ENCODE results near the gene RPLP1.
"Not testable (repeated sequence)": the region's sequence is repeated elsewhere in the genome, so short reads cannot be mapped to it uniquely, and the experiment has no call there.

RPLP1 gene

DNA sequence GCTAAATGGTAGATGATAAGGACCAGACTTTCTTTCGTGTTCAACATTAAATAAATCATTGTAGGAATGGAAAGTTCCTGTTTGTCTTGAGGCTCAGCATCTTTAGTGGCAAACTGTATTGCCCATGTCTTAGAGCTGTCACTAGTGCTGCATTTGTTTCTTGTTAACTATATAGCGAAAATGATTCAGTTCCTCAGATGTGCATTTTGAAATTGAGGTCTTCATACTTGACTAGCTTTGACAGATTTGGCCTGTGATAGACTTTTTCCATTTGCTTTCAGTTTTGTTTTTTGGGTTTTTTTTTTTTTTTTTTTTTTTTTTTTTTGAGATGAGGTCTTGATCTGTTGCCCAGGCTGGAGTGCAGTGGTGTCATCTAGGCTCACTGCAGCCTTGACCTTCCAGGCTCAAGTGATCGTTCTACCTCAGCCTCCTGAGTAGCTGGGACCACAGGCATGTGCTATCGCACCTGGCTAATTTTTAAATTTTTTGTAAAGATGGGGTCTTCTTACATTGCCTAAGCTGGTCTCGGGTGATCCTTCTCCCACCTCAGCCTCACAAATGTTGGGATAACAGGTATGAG is 9.5 kb upstream of the RPLP1 start:
- H3K4me1 ChIP-seq: no peaks in the 10 kb centered on the region
- no peaks in the 10 kb centered on the region for H3K9me3 ChIP-seq
- no peak for DNase-seq
- TF ChIP-seq, protein P1, sequence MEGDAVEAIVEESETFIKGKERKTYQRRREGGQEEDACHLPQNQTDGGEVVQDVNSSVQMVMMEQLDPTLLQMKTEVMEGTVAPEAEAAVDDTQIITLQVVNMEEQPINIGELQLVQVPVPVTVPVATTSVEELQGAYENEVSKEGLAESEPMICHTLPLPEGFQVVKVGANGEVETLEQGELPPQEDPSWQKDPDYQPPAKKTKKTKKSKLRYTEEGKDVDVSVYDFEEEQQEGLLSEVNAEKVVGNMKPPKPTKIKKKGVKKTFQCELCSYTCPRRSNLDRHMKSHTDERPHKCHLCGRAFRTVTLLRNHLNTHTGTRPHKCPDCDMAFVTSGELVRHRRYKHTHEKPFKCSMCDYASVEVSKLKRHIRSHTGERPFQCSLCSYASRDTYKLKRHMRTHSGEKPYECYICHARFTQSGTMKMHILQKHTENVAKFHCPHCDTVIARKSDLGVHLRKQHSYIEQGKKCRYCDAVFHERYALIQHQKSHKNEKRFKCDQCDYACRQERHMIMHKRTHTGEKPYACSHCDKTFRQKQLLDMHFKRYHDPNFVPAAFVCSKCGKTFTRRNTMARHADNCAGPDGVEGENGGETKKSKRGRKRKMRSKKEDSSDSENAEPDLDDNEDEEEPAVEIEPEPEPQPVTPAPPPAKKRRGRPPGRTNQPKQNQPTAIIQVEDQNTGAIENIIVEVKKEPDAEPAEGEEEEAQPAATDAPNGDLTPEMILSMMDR (IDR thresholded peaks at IDR 0.05; ENCODE audit: low read depth, low read length): no peak
- peaks cover 89% of the 10 kb centered on the region for H3K36me3 ChIP-seq
- H3K4me3 ChIP-seq (ENCODE audit: low read depth, low read length): no peak overlapping the region
- no peaks in the 10 kb centered on the region for H3K27me3 ChIP-seq

DNA sequence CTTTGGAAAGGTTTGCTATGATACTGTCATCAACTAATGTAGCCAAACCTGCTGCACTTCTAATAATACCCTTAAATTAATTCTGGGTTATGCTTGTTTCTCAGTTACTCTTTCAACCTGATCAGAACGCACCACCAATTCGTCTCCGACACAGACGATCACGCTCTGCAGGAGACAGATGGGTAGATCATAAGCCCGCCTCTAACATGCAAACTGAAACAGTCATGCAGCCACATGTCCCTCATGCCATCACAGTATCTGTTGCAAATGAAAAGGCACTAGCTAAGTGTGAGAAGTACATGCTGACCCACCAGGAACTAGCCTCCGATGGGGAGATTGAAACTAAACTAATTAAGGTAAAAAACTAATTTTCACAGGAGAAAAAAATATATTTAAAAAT is 7.9 kb upstream of the RPLP1 start:
- TF ChIP-seq, protein P1 (IDR thresholded peaks at IDR 0.05; ENCODE audit: low read depth, low read length): no peak
- H3K36me3 ChIP-seq: peaks cover 74% of the 10 kb centered on the region

DNA sequence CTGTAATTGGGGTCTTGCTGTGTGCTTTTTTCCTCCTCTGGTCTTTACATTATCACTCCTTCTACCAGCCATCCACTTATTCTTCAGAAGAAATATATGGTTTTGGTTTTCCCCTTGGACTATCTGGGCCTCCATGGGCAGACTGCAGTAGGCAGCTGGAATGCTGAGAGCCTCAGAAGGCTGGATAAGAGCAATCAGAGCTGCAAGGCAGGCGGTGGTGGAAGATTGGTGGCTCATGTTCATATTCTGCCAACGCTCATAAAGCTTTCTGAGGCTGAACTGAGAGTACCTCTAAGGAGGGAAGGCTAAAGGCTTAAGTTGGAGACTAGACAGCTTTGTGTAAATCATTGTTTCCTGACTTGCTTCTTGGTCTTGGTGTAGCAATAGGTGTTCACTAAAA is 5.7 kb upstream of the RPLP1 start:
- H3K9me3 ChIP-seq: no peaks in the 10 kb centered on the region
- H3K4me1 ChIP-seq: no peaks in the 10 kb centered on the region
- no peak for DNase-seq
- H3K27me3 ChIP-seq: no peaks in the 10 kb centered on the region
- no peak overlapping the region for H3K4me3 ChIP-seq (ENCODE audit: low read depth, low read length)
- H3K36me3 ChIP-seq: peaks cover 55% of the 10 kb centered on the region
- TF ChIP-seq, protein P1 (IDR thresholded peaks at IDR 0.05; ENCODE audit: low read depth, low read length): no peak

More for the DNA sequence above, 7.9 kb upstream of the RPLP1 start:
- Histone ChIP-seq H3K9me3 (no peaks in the 10 kb centered on the region), H3K27me3 (no peaks in the 10 kb centered on the region), H3K4me3 (ENCODE audit: low read depth, low read length) (no peak overlapping the region), H3K4me1 (no peaks in the 10 kb centered on the region)
- DNase-seq: no peak

DNA sequence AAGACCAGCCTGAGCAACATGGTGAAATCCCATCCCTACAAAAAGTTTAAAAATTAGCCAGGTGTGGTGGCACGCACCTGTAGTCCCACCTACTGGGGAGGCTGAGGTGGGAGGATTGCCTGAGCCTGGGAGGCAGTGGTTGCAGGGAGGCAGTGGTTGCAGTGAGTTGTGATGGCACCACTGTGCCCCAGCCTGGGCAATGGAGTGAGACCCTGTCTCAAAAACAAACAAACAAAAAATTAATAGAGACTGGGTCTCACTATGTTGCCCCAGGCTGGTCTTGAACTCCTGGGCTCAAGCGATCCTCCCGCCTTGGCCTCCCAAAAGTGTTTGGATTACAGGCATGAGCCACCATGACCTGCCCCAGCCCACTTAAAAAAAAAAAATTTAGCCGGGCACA is 2.4 kb upstream of the RPLP1 start:
- not testable (repeated sequence) for H3K27me3 ChIP-seq; DNase-seq; H3K4me3 ChIP-seq (ENCODE audit: low read depth, low read length); H3K9me3 ChIP-seq; H3K4me1 ChIP-seq
- peaks cover 54% of the 10 kb centered on the region for H3K36me3 ChIP-seq

DNA sequence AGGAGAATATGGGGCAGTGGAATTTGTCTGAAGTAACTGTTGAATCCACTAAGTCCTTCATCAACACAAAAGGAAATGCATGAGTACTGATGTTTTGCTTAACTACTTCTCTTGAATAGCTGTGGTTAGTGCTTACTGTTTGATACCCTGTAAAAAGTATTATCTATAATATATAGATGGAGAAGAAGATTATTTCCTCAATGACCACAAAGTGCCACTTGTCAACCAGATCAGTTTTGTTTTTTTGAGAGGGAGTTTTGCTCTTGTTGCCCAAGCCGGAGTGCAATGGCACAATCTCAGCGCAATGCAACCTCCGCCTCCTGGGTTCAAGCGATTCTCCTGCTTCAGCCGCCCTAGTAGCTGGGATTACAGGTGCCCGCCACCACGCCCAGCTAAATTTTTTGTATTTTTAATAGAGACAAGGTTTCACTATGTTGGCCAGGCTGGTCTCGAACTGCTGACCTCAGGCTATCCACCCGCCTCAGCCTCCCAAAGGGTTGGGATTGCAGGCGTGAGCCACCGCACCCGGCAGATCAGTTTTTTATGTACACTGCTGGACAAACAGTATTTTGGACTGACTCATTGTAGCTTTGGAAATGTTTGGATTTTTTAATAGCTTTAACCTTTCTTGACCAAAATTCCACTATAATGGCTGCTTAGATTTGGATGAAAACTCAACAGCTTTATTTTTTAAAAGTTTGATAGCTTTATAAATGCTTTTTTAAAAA is 1.5 kb upstream of the RPLP1 start:
- no peak for DNase-seq
- TF ChIP-seq, protein P1 (IDR thresholded peaks at IDR 0.05; ENCODE audit: low read depth, low read length): no peak
- Histone ChIP-seq H3K4me3 (ENCODE audit: low read depth, low read length) (peak overlapping the region; percentile 99), H3K4me1 (no peaks in the 10 kb centered on the region), H3K27me3 (no peaks in the 10 kb centered on the region), H3K36me3 (peaks cover 54% of the 10 kb centered on the region), H3K9me3 (no peaks in the 10 kb centered on the region)

DNA sequence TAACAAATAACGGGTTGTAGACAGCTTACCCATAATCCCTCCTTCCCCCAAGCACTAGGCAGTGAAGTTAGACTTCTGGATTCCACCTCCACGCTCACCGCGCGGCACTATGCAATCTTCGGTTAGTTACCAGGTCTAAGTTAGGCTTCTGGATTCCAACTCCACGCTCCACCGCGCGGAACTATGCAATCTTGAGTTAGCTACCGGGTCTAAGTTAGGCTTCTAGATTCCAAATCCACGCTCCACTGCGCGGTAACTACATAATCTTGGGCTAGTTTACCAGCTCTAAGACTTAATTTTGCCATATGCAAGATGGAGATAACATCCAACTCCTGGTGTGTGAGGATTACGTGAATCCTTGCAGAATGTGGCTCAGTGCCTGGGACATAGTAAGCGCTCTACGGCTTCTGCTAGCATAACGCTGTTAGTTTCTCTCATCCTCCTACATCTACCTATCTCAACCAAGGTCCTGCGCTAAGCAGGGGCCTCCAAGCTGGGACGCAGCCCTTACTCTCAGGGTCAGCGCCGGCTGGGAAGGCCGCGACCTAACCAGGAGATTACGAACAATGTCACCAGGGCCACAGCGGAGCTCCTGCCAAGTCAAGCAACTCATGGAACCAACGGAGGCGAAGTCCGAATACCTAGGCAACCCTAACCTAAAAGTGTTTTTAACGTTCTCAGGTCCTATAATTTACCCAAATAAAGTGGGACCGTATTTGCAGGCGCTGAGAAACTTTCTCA is 497 bp upstream of the RPLP1 start:
- TF ChIP-seq, protein P1 (IDR thresholded peaks at IDR 0.05; ENCODE audit: low read depth, low read length): no peak
- no peaks in the 10 kb centered on the region for H3K4me1 ChIP-seq
- no peaks in the 10 kb centered on the region for H3K27me3 ChIP-seq
- peaks cover 54% of the 10 kb centered on the region for H3K36me3 ChIP-seq
- DNase-seq: peak; percentile 47
- H3K9me3 ChIP-seq: no peaks in the 10 kb centered on the region
- H3K4me3 ChIP-seq (ENCODE audit: low read depth, low read length): peak overlapping the region; percentile 99
